DND-41 (cell line): Measurements from ENCODE around the gene SLC25A21.
"Not testable (repeated sequence)": the region's sequence is repeated elsewhere in the genome, so short reads cannot be mapped to it uniquely, and the experiment has no call there.

Experiments
- ATAC-seq: fragments of 200-7000 bp; cut with Tn5 transposase; 3 replicates; pipeline ENCODE4 v1.9.1; 2021; ENCODE audit warnings: low read depth; ENCODE audit not compliant: insufficient read depth
- DNase-seq: peaks from one replicate; pipeline ENCODE4 v3.0.0-alpha.2; 2020
- H2AFZ ChIP-seq: 2 replicates; pipeline ENCODE4 v1.6.0; 2012; ENCODE audit warnings: low read depth, low read length
- H3K27ac ChIP-seq: 2 replicates; pipeline ENCODE4 v1.5.1; 2012; ENCODE audit warnings: low read length, inconsistent platforms
- H3K27me3 ChIP-seq: fragments of 200-600 bp; sonication (generic); 2 replicates; pipeline ENCODE4 v1.6.0; 2012; ENCODE audit warnings: low read length, mild to moderate bottlenecking, inconsistent platforms; ENCODE audit not compliant: insufficient read depth, poor library complexity
- H3K36me3 ChIP-seq: 2 replicates; pipeline ENCODE4 v1.5.1; 2012; ENCODE audit warnings: low read length, inconsistent platforms; ENCODE audit not compliant: insufficient read depth
- H3K4me1 ChIP-seq: 2 replicates; pipeline ENCODE4 v1.5.1; 2012; ENCODE audit warnings: mild to moderate bottlenecking, low read length; ENCODE audit not compliant: insufficient read depth
- H3K4me2 ChIP-seq: 2 replicates; pipeline ENCODE4 v1.6.0; 2012; ENCODE audit warnings: mild to moderate bottlenecking, moderate library complexity, low read length, inconsistent platforms; ENCODE audit not compliant: insufficient read depth
- H3K4me3 ChIP-seq, 2 experiments: fragments of 200-600 bp in 1 of 2; shearing (Covaris generic) in 1 of 2; 2 replicates each; pipeline ENCODE4 v1.5.1; 2012 to 2016; ENCODE audit warnings: inconsistent platforms in 2 of 2, low read length in 2 of 2, mild to moderate bottlenecking in 2 of 2, low read depth in 1 of 2, moderate library complexity in 1 of 2
- H3K79me2 ChIP-seq: 2 replicates; pipeline ENCODE4 v1.6.0; 2012; ENCODE audit warnings: low read length, inconsistent platforms; ENCODE audit not compliant: insufficient read depth
- H3K9ac ChIP-seq: 2 replicates; pipeline ENCODE4 v1.6.0; 2012; ENCODE audit warnings: low read depth, mild to moderate bottlenecking, inconsistent platforms, low read length, moderate library complexity
- H3K9me3 ChIP-seq: 2 replicates; pipeline ENCODE4 v1.5.1; 2012; ENCODE audit warnings: low read length, moderate library complexity, mild to moderate bottlenecking, inconsistent platforms; ENCODE audit not compliant: insufficient read depth, severe bottlenecking
- H4K20me1 ChIP-seq: 2 replicates; pipeline ENCODE4 v1.6.0; 2012; ENCODE audit warnings: low read length; ENCODE audit not compliant: insufficient read depth
- EZH2 ChIP-seq: IDR thresholded peaks from 3 replicates; pipeline ENCODE4 v1.6.1; 2012; ENCODE audit warnings: borderline replicate concordance, low read depth, mild to moderate bottlenecking, moderate library complexity, low read length, inconsistent platforms; ENCODE audit not compliant: severe bottlenecking
- TF ChIP-seq, protein P1 (sequence below): IDR thresholded peaks from 2 replicates; pipeline ENCODE4 v1.5.1; 2012; ENCODE audit warnings: borderline replicate concordance, low read length, moderate library complexity, mild to moderate bottlenecking; ENCODE audit not compliant: poor library complexity, severe bottlenecking; ENCODE audit errors: extremely low read depth

The SLC25A21 gene

DNA sequence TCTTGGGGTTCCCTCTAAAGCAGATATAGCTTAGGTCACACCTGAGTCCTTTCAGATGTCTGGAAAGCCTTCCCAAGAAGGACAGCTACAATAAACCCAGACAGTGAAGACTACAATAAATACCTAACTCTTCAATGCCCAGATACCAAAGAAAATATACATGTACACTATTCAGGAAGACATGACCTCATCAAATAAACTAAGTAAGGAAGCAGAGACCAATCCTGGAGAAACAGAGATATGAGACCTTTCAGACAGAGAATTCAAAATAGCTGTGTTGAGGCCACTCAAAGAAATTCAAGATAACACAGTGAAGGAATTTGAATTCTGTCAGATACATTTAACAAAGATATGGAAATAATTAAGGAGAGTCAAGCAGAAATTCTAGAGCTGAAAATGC is 40.6 kb upstream of the SLC25A21 start:
- DNase-seq = no peak
- Histone ChIP-seq H3K27ac (no peak overlapping the region), H3K79me2 (no peaks in the 10 kb centered on the region), H3K4me3 (no peak overlapping the region), H3K4me1 (no peaks in the 10 kb centered on the region), H4K20me1 (no peaks in the 10 kb centered on the region), H2AFZ (no peak overlapping the region), H3K9ac (no peak overlapping the region), H3K9me3 (no peaks in the 10 kb centered on the region), H3K27me3 (no peaks in the 10 kb centered on the region), H3K36me3 (no peaks in the 10 kb centered on the region), H3K4me2 (no peak overlapping the region)
- no peak for ATAC-seq
- TF ChIP-seq EZH2 = no peak
- TF ChIP-seq, protein P1, sequence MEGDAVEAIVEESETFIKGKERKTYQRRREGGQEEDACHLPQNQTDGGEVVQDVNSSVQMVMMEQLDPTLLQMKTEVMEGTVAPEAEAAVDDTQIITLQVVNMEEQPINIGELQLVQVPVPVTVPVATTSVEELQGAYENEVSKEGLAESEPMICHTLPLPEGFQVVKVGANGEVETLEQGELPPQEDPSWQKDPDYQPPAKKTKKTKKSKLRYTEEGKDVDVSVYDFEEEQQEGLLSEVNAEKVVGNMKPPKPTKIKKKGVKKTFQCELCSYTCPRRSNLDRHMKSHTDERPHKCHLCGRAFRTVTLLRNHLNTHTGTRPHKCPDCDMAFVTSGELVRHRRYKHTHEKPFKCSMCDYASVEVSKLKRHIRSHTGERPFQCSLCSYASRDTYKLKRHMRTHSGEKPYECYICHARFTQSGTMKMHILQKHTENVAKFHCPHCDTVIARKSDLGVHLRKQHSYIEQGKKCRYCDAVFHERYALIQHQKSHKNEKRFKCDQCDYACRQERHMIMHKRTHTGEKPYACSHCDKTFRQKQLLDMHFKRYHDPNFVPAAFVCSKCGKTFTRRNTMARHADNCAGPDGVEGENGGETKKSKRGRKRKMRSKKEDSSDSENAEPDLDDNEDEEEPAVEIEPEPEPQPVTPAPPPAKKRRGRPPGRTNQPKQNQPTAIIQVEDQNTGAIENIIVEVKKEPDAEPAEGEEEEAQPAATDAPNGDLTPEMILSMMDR = no peak

GRCh38 chr14:37210448-37210847 is 38.0 kb upstream of the SLC25A21 start:
- Histone ChIP-seq H3K9ac (no peak overlapping the region), H3K27me3 (no peaks in the 10 kb centered on the region), H3K9me3 (peaks cover 10% of the 10 kb centered on the region), H4K20me1 (no peaks in the 10 kb centered on the region), H3K4me3 (no peak overlapping the region), H3K4me2 (no peak overlapping the region), H3K36me3 (no peaks in the 10 kb centered on the region), H3K4me1 (no peaks in the 10 kb centered on the region), H3K79me2 (no peaks in the 10 kb centered on the region), H2AFZ (no peak overlapping the region), H3K27ac (no peak overlapping the region)
- ATAC-seq = no peak
- no peak for TF ChIP-seq EZH2
- TF ChIP-seq, protein P1 = no peak
- DNase-seq = no peak

- not testable (repeated sequence) for H3K9ac ChIP-seq, H3K4me1 ChIP-seq, H4K20me1 ChIP-seq, H2AFZ ChIP-seq, H3K36me3 ChIP-seq, H3K27ac ChIP-seq, H3K79me2 ChIP-seq, H3K4me3 ChIP-seq, H3K27me3 ChIP-seq, ATAC-seq, H3K4me2 ChIP-seq, DNase-seq
- H3K9me3 ChIP-seq = peaks cover 10% of the 10 kb centered on the region
Measured at GRCh38 chr14:37209617-37210016, 37.2 kb upstream of the SLC25A21 start.

DNA sequence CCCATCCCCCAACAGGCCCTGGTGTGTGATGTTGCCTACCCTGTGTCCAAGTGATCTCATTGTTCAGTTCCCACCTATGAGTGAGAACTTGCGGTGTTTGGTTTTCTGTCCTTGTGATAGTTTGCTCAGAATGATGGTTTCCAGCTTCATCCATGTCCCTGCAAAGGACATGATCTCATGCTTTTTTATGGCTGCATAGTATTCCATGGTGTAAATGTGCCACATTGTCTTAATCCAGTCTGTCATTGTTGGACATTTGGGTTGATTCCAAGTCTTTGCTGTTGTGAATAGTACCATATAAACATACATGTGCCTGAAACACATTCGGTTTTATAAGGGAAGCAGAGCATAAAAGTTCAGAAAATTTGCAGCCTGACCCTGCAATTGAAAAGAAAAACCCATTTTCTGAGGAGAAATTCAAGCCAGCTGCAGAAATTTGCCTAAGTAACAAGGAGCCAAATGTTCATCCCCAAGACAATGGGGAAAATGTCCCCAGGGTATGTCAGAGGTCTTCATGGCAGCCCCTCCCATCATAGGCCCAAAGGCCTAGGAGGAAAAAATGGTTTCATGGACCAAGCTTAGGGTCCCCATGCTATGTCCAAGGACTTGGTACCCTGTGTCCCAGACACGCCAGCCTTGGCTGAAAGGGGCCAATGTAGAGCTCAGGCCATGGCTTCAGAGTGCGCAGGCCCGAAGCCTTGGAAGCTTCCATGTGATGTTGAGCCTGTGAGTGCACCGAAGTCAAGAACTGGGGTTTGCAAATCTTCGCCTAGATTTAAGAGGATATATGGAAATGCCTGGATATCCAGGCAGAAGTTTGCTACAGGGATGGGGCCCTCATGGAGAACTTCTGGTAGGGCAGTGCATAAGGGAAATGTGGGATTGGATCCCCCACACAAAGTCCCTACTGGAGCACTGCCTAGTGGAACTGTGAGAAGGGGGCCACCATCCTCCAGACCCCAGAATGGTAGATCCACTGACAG is 33.5 kb upstream of the SLC25A21 start:
- not testable (repeated sequence) for H3K27ac ChIP-seq, ATAC-seq, H3K79me2 ChIP-seq, H3K4me3 ChIP-seq, H3K36me3 ChIP-seq, H2AFZ ChIP-seq, H4K20me1 ChIP-seq, H3K4me1 ChIP-seq, H3K27me3 ChIP-seq, H3K4me2 ChIP-seq, DNase-seq, H3K9ac ChIP-seq
- peaks cover 10% of the 10 kb centered on the region for H3K9me3 ChIP-seq
